SH-SY5Y (cell line): Measurements from ENCODE around the gene WDR7.

Source experiments
- GATA2 ChIP-seq: IDR thresholded peaks from 2 replicates; pipeline ENCODE4 v1.6.1; 2011; ENCODE audit warnings: mild to moderate bottlenecking, low read depth, low read length
- GATA3 ChIP-seq: IDR thresholded peaks from 2 replicates; pipeline ENCODE4 v1.6.1; 2011; ENCODE audit warnings: low read depth, mild to moderate bottlenecking, low read length, moderate library complexity

The WDR7 gene

DNA sequence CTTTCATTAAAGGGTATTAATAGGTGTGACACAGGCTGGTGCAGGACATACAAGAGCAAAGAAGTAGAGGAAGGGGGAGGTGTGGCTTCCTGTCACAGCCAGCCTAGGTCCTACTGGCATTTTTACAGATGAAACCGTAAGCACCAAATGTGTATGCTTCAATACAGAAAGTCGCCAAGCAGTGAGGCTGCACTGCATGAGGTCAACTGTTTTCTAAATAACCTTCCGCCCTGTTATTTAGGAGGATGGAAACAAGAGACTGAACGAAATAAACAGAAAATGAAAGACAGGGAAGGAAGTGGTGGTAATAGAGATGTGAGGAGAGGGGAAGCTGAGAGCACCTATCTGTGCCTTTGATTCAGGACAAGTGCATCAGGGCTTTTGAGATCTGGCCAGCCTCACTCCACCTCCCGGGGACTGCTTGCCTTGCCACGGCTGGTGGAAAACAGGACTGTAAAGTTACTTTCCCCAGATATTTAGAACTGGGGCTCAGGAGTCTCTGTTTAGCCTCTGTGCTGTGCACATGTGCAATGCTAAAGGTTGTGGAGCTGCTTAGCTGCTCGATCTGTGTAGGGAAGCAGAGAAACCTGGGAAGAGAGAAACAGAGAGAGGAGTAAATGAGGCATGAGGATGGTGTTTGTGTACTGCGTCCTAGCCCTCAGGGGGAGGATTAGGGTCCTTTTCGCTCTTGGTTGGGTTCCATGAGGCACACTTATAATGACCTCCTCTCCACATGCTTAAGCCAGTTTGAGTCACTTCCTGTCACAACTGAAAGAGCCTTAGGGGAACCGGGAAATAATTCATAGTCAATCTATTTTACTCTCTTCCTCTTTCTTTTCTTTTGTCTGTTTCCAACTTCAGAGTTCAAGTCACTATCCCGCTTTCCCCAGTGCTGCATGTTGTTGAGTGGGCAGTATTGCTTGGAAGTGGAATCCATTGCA lies 433.4 kb downstream of the WDR7 start:
- TF ChIP-seq GATA2: no peak
- TF ChIP-seq GATA3: no peak

DNA sequence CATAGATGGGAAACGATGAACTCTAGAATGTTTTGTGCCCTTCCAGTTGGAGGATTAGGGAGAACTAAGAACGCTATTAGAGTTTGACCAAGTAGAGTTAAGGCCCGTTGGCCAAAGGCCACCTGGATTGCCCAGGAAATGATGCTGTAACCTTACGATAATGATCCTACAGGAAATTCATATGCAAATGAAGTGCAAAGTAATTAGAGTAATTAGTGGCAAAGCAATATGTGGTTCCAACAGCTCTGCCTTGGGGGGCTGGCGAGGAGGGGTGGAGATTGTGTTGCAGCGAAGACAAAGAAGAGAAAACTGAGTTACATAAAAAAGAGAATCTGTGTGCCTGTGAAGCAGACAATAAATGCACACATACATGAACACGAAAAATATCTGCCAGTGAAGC lies 434.2 kb downstream of the WDR7 start:
- no peak for TF ChIP-seq GATA3
- TF ChIP-seq GATA2: no peak

DNA sequence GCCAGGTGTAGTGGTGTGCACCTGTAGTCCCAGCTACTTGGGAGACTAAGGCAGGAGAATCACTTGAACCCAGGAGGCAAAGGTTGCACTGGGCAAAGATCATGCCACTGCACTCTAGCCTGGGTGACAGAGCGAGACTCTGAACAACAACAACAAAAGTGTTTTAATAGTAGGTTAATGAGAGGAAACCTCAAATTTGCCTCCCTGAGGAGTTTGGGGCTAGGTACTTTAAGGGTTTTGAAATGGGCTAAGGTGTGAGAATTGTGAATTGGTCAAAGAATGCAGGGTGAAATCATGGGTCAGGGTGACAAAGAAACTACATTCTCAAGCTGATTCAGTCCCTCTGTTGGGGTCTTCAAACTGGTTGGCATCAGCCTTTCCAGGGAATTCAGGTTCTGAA lies 435.0 kb downstream of the WDR7 start:
- no peak for TF ChIP-seq GATA2
- TF ChIP-seq GATA3: no peak
